HepG2 (cell line): Measurements from ENCODE around the gene RAB3IP. TPM values are rescaled to one million over a fixed set of nuclear protein-coding genes. Genes with fewer than 3 reads are reported as not detected.

Source experiments
- ATAC-seq: fragments of 200-7000 bp; cut with Tn5 transposase; 3 replicates; pipeline ENCODE4 v1.9.1; 2020; ENCODE audit warnings: mild to moderate bottlenecking, moderate library complexity
- BruUV-seq: library from RNA; stranded (reverse); fragments of 400-500 nt; replicated peaks from 2 replicates; lab custom pipeline; 2021; lab: Mats Ljungman, UMichigan
- CTCF ChIA-PET: fragments of 300-600 bp; formaldehyde crosslinking; extraction: SDS; loops from one replicate; lab custom pipeline; 2021; ENCODE audit warnings: low total read pairs, inconsistent platforms, low intra/inter-chr PET ratio; lab: Yijun Ruan, JAX
- POLR2A ChIA-PET: fragments of 350-600 bp; sonication (Branson Sonifier 250); formaldehyde crosslinking; loops from one replicate; lab custom pipeline; 2020; ENCODE audit warnings: antibody characterized with exemption, inconsistent platforms; lab: Yijun Ruan, JAX
- DNase-seq: peaks from one replicate; pipeline ENCODE4 v3.0.0-alpha.2; 2015; ENCODE audit warnings: low spot score
- FAIRE-seq: peaks from 3 replicates; lab custom pipeline; 2011; peaks lifted over from hg19 to GRCh38; lab: Jason Lieb, UNC
- H2AFZ ChIP-seq: one replicate; pipeline ENCODE4 v1.6.1; 2011; ENCODE audit warnings: low read length, inconsistent platforms
- H3K27ac ChIP-seq: fragments of 300-600 bp; 3 replicates; pipeline ENCODE4 v1.8.0; 2011; ENCODE audit warnings: mixed run types, mild to moderate bottlenecking, mixed read lengths, low read length, inconsistent platforms; ENCODE audit not compliant: insufficient read depth; ENCODE audit errors: extremely low read length
- H3K27me3 ChIP-seq, 2 experiments: fragments of 200-600 bp in 1 of 2; 2 replicates in 1 of 2; 3 replicates in 1 of 2; pipeline versions ENCODE4 v1.6.0 to v1.8.0; 2011; ENCODE audit warnings: low read length in 2 of 2, mild to moderate bottlenecking in 2 of 2, moderate library complexity in 2 of 2, inconsistent platforms in 1 of 2; ENCODE audit not compliant: insufficient read depth in 2 of 2, control insufficient read depth in 1 of 2
- H3K36me3 ChIP-seq, 2 experiments: fragments of 200-600 bp in 1 of 2; replicated peaks in 1 of 2; 2 replicates in 1 of 2; 3 replicates in 1 of 2; pipeline versions ENCODE4 v1.5.1 to v1.8.0; 2011; ENCODE audit warnings: low read length in 2 of 2, inconsistent platforms in 1 of 2; ENCODE audit not compliant: insufficient read depth in 2 of 2, control insufficient read depth in 1 of 2
- H3K4me1 ChIP-seq: 2 replicates; pipeline ENCODE4 v1.5.1; 2012; ENCODE audit warnings: low read length, inconsistent platforms; ENCODE audit not compliant: insufficient read depth
- H3K4me2 ChIP-seq: 2 replicates; pipeline ENCODE4 v1.6.0; 2011; ENCODE audit warnings: low read depth, low read length, inconsistent platforms
- H3K4me3 ChIP-seq, 3 experiments: fragments of 200-600 bp in 1 of 3; sonication (generic), shearing (Covaris generic) in 1 of 3; replicated peaks in 1 of 3; 2 replicates each; pipeline ENCODE4 v1.5.1; 2011 to 2016; ENCODE audit warnings: low read length in 3 of 3, inconsistent platforms in 2 of 3, low read depth in 2 of 3, mild to moderate bottlenecking in 2 of 3, control low read depth in 1 of 3, mixed read lengths in 1 of 3; ENCODE audit not compliant: insufficient read depth in 1 of 3
- H3K79me2 ChIP-seq: one replicate; pipeline ENCODE4 v1.6.1; 2011; ENCODE audit warnings: low read length, inconsistent platforms; ENCODE audit not compliant: insufficient read depth
- H3K9ac ChIP-seq: 2 replicates; pipeline ENCODE4 v1.6.0; 2011; ENCODE audit warnings: mild to moderate bottlenecking, low read depth, low read length, inconsistent platforms; ENCODE audit not compliant: insufficient read depth
- H3K9me3 ChIP-seq: 2 replicates; pipeline ENCODE4 v1.5.1; 2012; ENCODE audit warnings: mild to moderate bottlenecking, low read length
- H4K20me1 ChIP-seq: 2 replicates; pipeline ENCODE4 v1.6.0; 2011; ENCODE audit warnings: inconsistent platforms, mild to moderate bottlenecking, low read length, moderate library complexity; ENCODE audit not compliant: insufficient read depth
- DDIT3 ChIP-seq: sonication (generic); formaldehyde crosslinking; IDR thresholded peaks from 2 replicates; pipeline ENCODE4 v1.4.0; 2020; ENCODE audit warnings: mild to moderate bottlenecking, missing genetic modification reagents
- ETV5 ChIP-seq: IDR thresholded peaks from 2 replicates; pipeline ENCODE4 v1.6.1; 2018; ENCODE audit warnings: missing biosample characterization, missing genetic modification reagents, inconsistent platforms, borderline replicate concordance
- MIXL1 ChIP-seq: IDR thresholded peaks from 2 replicates; pipeline ENCODE4 v1.6.1; 2016
- THAP9 ChIP-seq: sonication (generic); formaldehyde crosslinking; IDR thresholded peaks from 2 replicates; pipeline ENCODE4; 2020; ENCODE audit warnings: missing genetic modification reagents, mild to moderate bottlenecking, borderline replicate concordance
- ZNF160 ChIP-seq: sonication (generic); formaldehyde crosslinking; IDR thresholded peaks from 2 replicates; pipeline ENCODE4 v1.8.0; 2022; ENCODE audit warnings: mild to moderate bottlenecking, inconsistent platforms, missing genetic modification reagents
- ZNF550 ChIP-seq: sonication (generic); formaldehyde crosslinking; IDR thresholded peaks from 2 replicates; pipeline ENCODE4 v1.4.0; 2020; ENCODE audit warnings: mild to moderate bottlenecking, missing genetic modification reagents, borderline replicate concordance
- WGBS: methylation state at CpG from one replicate; pipeline ENCODE4 v1.1.6; 2017; ENCODE audit warnings: low lambda C conversion rate; 5-methylcytosine and 5-hydroxymethylcytosine counted together
- in situ Hi-C: cut with HindIII; loops from 2 replicates; pipeline ENCODE4 v1.10.0; 2017; ENCODE audit warnings: low pct_unique_long_range_greater_than_20kb; ENCODE audit not compliant: extremely low pct_ligation_motif_present
- intact Hi-C: fragments of 100-400 bp; cut with micrococcal nuclease; formaldehyde crosslinking; loops from one replicate; pipeline ENCODE4 v1.10.0; 2022; ENCODE audit not compliant: unreplicated experiment
- polyA plus RNA-seq, 8 experiments: library from polyadenylated mRNA; depleted of rRNA in 3 of 8; stranded (reverse) in 7 of 8; unstranded in 1 of 8; fragments of >200 nt; fragmentation: Illumina TruSeq in 4 of 8; extraction: Trizol in 4 of 8; gene quantifications; 2 replicates each; pipeline versions ENCODE4 v1.2.1 to v1.2.3, GENCODE V29; 2011 to 2016; ENCODE audit warnings: low read depth in 4 of 8, missing spikeins in 1 of 8, mixed read lengths in 1 of 8; ENCODE audit not compliant: insufficient read depth in 1 of 8
- total RNA-seq, 5 experiments: library from RNA; depleted of rRNA; stranded (reverse); fragments of >200 nt; fragmentation: Illumina TruSeq; extraction: Trizol; gene quantifications; 2 replicates each; pipeline ENCODE4 v1.2.3, GENCODE V29; 2016; ENCODE audit warnings: low read depth in 1 of 5

The RAB3IP gene
- total and polyA plus RNA-seq, 2 of the 13 experiments (the other 11 are each of a cell fraction or from before 2014, with no cell fraction given): 33.6 to 41.1 TPM

GRCh38 chr12:69765515-69765914 lies 26.9 kb downstream of the RAB3IP start (continued):
- no peak for TF ChIP-seq MIXL1 (CRISPR knock-in tag)
- no peak for TF ChIP-seq ETV5 (CRISPR knock-in tag)

GRCh38 chr12:69766260-69766659 lies 27.6 kb downstream of the RAB3IP start:
- WGBS: 92% methylated on average over 6 of the region's 6 CpGs
- FAIRE-seq (no peak), ATAC-seq (no peak), DNase-seq (no peak)
- no peaks in the 10 kb centered on the region for H3K79me2 ChIP-seq
- H3K9ac ChIP-seq: no peak overlapping the region
- H3K4me3 ChIP-seq: no peak overlapping the region
- no peak overlapping the region for H3K4me2 ChIP-seq
- H2AFZ ChIP-seq: no peak overlapping the region
- POLR2A ChIA-PET: no interaction called here
- no TSS peak for BruUV-seq
- intact Hi-C loops (no loop called here), in situ Hi-C loops (no loop called here)
- H3K36me3 ChIP-seq: peaks cover 7 to 30% of the 10 kb centered on the region in 2 experiments; a peak in 4 of 5 replicates
- TF ChIP-seq DDIT3 (CRISPR knock-in tag): no peak
- TF ChIP-seq ZNF160 (CRISPR knock-in tag): peak; percentile 95
- no peak for TF ChIP-seq THAP9 (CRISPR knock-in tag)
- TF ChIP-seq ZNF550: no peak
- H3K27ac ChIP-seq: no peak overlapping the region
- no peaks in the 10 kb centered on the region for H3K4me1 ChIP-seq
- H3K27me3 ChIP-seq: no peaks in the 10 kb centered on the region
- CTCF ChIA-PET: no interaction called here
- H3K9me3 ChIP-seq: peaks cover 42% of the 10 kb centered on the region
- H4K20me1 ChIP-seq: no peaks in the 10 kb centered on the region
